GM21515 (cell line): Measurements from ENCODE around the gene TTLL11.

Source experiments
- ATAC-seq: cut with Tn5 transposase; IDR thresholded peaks from one replicate; pipeline ENCODE4 v1.9.1; 2021; ENCODE audit not compliant: unreplicated experiment

The TTLL11 gene

DNA sequence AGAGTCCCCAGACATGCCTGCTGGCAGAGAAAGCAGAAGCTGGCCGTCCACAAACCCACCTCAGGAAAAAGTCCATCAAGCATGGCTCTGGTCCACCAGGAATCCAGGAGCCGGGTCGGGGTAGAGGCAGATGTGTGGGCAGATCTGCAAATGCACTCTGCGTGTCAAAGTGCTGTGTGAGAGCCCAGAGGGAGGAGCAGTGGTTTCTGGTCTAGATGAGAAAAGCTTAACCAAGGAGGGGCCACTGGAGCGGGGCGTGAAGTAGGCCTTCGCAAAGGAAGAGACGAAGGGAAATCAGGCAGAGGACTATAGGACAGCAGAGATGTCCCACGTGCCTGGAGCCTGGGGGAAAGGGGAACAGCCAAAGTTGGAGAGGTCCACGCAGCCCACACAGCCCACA is 40.0 kb downstream of the TTLL11 start:
- no peak for ATAC-seq

DNA sequence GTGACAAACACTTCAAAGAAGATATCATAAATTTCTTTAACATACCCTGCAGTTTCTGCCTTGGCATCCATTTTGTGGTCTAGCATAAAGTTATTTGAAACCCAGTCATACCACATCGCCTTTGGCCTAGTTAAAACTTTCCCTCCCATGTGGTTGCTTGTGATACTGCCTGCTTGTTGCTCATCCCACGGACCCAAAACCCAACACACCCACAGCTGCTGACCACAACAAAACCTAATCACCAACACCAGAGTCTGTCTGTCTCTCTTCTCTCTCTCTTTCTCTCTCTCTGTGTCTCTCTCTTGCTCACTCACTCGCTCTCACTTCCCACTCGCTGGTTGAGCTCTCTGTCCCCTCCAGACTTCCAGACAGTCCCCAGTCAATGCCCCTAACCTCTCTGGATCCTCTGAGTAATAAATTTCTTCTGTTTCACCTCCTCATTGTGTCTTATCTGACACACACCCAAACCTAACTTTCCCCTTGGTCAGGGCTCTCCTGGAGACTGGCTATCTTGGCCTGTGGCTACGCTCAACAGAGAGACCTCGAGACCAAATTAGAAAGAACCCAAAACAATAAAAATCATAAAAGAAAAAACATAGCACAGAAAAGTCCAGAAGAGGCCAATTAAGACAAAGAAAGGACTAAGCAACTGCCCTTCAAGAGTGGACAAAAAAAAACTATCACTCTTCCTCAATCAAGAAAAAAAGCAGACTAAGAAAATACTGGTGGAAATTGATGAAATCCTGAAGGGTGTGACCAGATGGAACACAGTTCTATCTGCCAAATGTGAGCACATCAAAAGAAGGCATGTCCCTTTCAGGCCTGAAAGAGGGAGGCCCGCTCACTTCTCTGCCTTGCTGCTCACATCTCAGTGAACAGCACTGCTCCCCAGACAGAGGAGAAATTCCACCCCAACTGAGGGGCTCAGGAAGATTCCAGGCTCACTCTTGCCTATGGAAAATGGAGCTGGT is 41.5 kb downstream of the TTLL11 start:
- no peak for ATAC-seq

DNA sequence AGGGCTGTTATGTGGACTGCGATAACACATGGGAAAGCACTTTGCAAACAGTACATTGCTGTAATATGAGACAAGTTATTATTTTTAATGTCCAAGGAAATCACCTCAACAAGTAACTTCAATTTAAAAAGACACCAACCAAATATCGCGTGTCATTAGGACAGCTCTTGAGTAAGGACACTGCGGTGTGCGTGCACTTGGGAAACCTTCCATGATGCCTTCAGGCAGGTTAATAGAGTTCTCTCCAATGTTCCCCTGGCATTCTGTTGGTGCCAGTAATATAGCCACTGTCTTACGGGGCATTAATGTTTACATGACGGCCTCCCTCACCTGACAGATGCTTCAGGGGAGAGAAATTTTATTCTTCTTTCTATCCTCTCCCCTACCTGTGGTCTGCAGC is 42.9 kb downstream of the TTLL11 start:
- ATAC-seq, result no peak

- no peak for ATAC-seq
Observed at GRCh38 chr9:122042056-122042455, 51.1 kb downstream of the TTLL11 start.

DNA sequence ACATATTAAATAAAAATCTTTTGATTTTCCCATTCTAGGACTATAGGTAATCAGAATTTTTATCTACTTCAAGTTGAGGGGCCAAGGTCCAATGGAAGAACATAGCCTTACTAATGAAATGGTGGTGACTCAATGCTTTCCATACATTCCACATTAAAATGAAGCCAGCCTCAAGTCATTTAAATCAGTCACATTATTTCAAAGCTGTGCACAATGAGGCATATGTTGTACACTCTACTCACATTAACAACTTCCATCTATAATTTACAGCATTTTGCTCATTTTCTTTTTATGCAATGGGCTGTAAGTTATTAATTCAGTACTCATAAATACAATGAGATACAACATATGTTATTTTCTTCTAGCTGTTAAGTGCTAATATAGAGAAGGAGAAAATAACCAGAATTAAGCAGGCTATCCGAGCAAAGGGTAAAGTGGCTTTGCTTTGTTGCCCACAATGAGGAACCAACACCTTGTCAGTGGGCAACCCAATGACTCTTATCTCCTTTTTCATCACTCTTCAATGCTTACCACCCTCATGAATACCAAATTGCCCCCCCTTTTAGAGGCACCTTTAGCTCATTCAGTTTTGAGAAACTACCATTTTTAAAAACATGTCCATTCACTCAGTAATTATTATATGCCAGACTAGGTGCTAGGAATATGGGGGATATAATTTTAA is 52.4 kb downstream of the TTLL11 start:
- ATAC-seq, result no peak

GRCh38 chr9:122039234-122039633 is 53.9 kb downstream of the TTLL11 start:
- no peak for ATAC-seq

DNA sequence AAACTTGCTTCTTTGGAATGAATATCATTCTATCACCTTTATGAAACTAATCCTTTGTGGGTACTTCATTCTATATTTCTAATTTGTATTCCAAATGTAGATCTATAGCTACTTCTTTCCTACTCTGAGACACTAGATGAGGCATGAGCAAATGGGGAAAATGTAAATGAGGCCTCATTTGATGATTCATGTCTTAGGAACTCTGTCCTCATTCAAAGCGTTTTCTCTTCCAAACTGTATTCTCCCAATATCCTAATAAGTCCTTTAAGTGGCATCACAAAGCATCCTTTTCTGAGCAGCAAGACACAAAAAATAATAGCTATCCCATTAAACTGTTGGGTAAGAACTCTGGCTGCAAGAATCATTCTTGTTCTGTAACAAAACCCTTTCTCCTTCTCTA is 56.1 kb downstream of the TTLL11 start:
- ATAC-seq, result no peak

DNA sequence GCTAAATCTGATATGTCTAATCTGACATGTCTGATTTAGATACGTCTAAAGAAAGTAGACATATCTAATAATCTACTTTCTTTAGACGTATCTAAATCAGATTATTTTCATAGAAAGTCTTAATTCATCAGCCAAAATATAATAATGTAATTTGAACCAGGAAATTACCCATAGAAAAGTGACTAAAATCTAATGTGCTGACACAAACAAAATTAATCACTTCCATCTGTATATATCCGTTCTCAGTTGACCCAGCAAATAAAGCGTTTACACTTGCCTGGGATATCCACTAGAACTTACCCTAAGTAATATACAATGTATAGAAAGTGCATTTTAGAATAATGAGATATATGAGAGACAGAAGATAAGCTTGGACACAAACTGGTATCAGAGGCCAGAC is 56.7 kb downstream of the TTLL11 start:
- no peak for ATAC-seq

DNA sequence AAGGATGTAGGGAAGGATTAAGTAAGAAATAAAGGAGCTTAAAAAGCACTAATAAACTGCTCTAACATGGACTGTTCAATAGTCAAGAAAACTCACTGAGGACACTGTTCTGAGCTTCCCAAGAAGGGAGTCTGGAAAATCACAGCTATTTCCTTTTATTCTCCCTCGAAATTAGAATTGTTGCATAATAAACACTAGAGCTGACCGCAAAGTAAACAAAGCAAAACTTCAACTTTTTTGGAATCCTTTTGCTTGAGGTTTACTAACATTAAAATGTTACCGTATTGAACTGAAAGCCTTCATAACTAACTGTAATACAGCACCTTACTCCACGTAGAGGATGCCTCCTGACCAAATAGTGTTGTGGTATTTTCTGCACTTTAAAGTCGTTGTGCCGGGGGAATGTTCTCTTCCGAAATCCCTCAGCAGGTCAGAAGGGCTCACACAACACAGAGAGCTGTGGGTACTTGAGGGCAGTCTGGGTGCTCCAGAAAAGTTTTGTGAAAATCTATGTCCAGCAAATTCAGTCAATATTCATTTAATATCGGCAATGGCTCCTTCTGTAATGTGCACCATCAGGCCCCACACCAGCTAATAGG is 59.2 kb downstream of the TTLL11 start:
- ATAC-seq, result no peak

DNA sequence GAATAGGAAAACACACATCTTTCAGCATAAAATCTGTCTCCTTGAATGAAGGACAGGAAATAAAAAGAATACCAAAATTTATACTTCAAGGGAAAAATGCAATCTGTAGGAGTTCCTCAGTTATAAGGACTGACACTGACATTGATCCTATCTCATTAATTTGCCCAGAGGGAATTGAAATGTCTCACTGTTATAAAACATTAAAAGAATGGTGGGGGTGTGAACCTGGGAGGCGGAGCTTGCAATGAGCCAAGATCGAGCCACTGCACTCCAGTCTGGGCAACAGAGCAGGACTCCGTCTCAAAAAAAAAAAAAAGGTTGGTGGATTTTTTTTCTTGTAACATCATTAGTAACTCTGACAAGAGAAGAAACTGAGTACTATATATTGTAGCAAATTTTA is 60.8 kb downstream of the TTLL11 start:
- no peak for ATAC-seq

DNA sequence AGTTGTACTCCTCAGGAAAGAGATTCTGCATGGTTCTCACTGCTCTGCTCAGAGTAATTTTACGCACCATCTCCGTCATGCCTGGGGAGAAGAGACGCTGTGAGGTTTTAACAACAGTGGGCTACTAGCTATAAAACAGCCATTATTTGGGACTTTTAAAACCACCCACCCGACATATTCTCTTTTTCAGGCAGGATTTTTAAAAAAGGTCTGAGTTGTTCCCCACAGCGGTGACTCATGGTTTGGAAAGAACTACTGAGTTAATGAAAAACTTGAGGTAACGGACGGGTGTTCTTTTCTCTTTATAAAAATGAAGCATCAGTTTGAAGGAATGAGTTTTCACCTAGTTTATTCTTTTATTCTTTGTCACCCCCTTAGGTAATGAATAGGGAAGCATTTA is 61.3 kb downstream of the TTLL11 start:
- ATAC-seq, result no peak

GRCh38 chr9:122031157-122031556 is 62.0 kb downstream of the TTLL11 start:
- no peak for ATAC-seq

DNA sequence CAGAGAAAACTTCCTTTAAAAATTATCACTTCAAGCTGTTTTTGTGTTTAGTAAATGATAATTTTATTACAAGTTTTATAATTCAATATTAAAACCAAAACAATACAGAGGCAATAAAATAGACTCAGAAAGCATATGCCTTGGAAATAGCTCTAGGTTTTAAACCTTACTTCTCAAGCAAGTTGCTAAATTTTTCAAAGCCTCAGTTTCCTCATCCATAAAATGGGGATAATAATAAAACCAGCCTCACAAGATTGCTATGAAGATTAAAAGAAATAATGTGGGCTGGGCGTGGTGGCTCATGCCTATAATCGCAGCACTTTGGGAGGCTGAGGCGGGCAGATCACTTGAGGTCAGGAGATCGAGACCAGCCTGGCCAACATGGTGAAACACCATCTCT is 62.8 kb downstream of the TTLL11 start:
- ATAC-seq, result no peak

- no peak for ATAC-seq
Observed at GRCh38 chr9:122029898-122030297, 63.2 kb downstream of the TTLL11 start.

GRCh38 chr9:122028089-122028488 is 65.0 kb downstream of the TTLL11 start:
- ATAC-seq, result no peak

DNA sequence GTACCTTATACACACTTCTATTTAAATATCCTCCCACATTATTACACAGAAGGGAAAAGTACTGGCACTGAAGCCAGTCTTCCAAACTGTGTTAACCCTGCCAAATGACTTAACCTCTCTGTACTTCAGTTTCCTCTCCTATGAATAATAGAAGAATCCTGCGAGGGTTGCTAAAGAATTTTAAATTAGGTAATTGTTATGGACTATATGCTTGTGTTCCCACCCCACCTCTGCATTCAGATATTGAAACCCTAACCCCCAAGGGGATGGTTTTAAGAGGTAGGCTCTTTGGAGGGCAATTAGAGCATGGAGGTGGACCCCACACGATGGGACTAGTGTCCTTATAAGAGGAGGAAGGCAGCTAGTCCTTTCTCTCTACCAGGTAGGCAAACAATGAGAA is 72.7 kb downstream of the TTLL11 start:
- no peak for ATAC-seq

- no peak for ATAC-seq
Observed at GRCh38 chr9:122016744-122017143, 76.4 kb downstream of the TTLL11 start.

DNA sequence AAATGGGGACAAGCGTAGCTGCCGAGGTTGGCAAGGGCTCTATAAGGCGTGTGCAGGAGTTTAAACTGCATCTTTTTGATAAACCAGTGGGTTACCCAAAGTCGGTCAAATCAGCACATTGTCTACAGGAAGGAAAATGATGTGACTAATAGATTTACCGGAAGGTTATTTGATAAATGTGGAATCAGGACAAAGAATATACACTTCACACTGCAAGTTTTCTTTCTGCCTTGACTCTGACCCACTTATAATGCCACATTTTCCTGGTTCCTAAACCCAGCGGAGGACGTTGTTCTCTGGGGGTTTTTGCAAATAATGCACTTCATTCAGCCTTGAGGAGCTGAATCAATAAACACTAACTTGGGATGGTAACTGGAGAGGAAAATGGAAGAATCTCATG is 76.8 kb downstream of the TTLL11 start:
- ATAC-seq, result no peak

DNA sequence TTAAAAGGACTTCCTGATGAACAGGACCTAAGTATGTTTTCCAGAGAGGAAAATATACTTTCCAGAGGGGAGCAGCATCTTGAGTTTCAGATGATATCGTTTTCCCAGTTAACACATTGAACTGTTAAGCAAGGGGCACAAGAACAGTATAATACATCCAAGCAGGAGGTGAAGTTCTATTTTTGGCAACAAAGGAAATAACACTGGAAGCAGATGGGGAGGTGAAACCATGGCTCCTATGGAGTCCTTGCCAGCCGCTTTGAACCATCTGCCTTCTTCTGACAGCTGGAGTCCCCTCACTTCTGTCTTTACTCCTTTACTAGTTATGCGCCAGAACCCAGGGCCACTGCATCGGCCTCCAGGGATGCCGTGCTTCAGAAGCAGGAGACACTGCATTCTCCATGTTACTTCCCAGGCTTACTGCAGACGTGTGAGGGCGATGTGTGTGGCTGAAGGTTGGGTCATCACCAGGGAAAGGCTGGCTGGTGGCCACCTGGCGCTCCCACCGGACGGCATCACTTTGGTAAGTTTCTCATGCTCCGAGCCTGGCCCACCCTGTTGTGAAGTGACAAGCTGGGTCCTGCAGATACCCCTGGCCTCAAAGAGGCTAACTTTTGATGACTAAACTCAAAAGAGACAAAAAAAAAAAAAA is 77.8 kb downstream of the TTLL11 start:
- ATAC-seq, result no peak

DNA sequence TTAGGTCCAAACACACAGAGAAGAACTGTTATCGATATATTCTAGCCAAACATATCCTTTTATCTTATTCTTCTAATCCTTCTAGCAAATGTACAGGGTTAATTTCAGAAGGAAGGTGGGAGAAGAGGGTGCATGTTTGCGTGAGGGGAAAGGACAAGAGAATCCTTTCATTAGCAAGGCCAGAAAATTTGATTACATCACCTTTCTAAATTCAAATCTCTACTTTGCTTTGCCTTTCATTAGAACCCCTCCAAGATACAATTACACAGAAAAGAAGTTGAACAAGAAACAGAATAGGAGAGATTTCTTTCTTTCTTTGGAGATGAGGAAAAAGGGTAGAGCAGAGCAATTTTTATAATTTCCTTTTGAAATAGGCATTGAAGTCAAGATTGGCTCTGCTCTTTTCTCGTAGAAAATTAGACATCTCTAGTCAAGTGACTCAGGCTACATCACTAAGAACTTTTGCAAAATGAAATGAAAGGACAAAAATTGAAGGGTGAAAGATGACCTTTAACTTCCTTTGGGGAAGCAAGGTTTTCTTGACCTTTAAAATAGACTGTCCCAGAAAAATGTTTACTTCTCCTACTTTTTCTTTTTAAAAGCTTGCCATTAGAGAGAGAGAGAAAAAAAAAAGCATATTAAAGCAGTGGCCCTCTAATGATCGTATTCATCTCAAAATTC is 81.2 kb downstream of the TTLL11 start:
- ATAC-seq, result no peak

DNA sequence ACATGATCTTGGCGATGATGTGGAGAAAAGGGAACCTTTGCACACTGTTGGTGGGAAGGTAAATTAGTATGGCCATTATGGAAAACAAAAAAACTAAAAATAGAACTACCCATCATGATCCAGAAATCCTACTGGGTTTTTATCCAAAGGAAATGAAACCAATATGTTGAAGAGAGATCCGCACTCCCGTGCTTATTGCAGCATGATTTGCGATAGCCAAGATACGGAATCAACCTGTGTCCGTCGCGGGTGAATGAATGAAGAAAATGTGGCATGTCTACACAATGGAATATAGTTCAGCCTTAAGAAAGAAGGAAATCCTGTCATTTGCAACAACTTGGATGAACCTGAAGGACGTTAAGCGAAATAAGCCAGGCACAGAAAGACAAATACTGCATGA is 84.5 kb downstream of the TTLL11 start:
- no peak for ATAC-seq
